Panc1 (cell line): ENCODE measurements around the gene IRGQ. TPM values are rescaled to one million over a fixed set of nuclear protein-coding genes. Genes with fewer than 3 reads are reported as not detected.

Experiments
- ATAC-seq: fragments of 200-7000 bp; cut with Tn5 transposase; 2 replicates; pipeline ENCODE4 v1.9.1; 2020; ENCODE audit warnings: mild to moderate bottlenecking, moderate library complexity
- BruUV-seq: library from RNA; stranded (reverse); fragments of 400-500 nt; replicated peaks from 2 replicates; lab custom pipeline; 2021; lab: Mats Ljungman, UMichigan
- CTCF ChIA-PET: fragments of 300-600 bp; sonication (Branson Sonifier 250); formaldehyde crosslinking; loops from one replicate; lab custom pipeline; 2022; ENCODE audit warnings: antibody characterized with exemption; lab: Charles Lee
- POLR2A ChIA-PET: fragments of 300-600 bp; sonication (Branson Sonifier 250); formaldehyde crosslinking; loops from one replicate; lab custom pipeline; 2022; ENCODE audit warnings: antibody characterized with exemption; lab: Charles Lee
- DNase-seq: peaks from one replicate; pipeline ENCODE4 v3.0.0-alpha.2; 2010; ENCODE audit warnings: low read depth, low spot score
- H3K27ac ChIP-seq: 2 replicates; pipeline ENCODE4 v1.5.1; 2011; ENCODE audit warnings: mild to moderate bottlenecking, low read length, inconsistent platforms
- H3K27me3 ChIP-seq: fragments of 200-500 bp; sonication (Bioruptor generic); 2 replicates; pipeline ENCODE4 v1.6.0; 2014; ENCODE audit warnings: low read length, inconsistent platforms; ENCODE audit not compliant: control insufficient read depth, insufficient read depth
- H3K36me3 ChIP-seq: fragments of 200-500 bp; sonication (Bioruptor generic); 2 replicates; pipeline ENCODE4 v1.5.1; 2014; ENCODE audit warnings: inconsistent platforms, mild to moderate bottlenecking, low read length, moderate library complexity; ENCODE audit not compliant: control insufficient read depth, insufficient read depth
- H3K4me1 ChIP-seq: 2 replicates; pipeline ENCODE4 v1.5.1; 2011; ENCODE audit warnings: inconsistent platforms, mild to moderate bottlenecking, low read length, moderate library complexity; ENCODE audit not compliant: control insufficient read depth, insufficient read depth
- H3K4me3 ChIP-seq, 2 experiments: 2 replicates each; pipeline ENCODE4 v1.5.1; 2011 to 2012; ENCODE audit warnings: low read depth in 2 of 2, low read length in 2 of 2, mild to moderate bottlenecking in 2 of 2, inconsistent platforms in 1 of 2, moderate library complexity in 1 of 2
- H3K9me3 ChIP-seq: fragments of 200-500 bp; sonication (Bioruptor generic); 2 replicates; pipeline ENCODE4 v1.5.1; 2014; ENCODE audit warnings: low read depth, mild to moderate bottlenecking, inconsistent platforms, low read length, moderate library complexity; ENCODE audit not compliant: control insufficient read depth, insufficient read depth
- POLR2AphosphoS5 ChIP-seq: IDR thresholded peaks from 2 replicates; pipeline ENCODE4 v1.6.1; 2012; ENCODE audit warnings: mild to moderate bottlenecking, low read depth, low read length, moderate library complexity
- SIN3A ChIP-seq: IDR thresholded peaks from 2 replicates; pipeline ENCODE4 v1.6.1; 2012; ENCODE audit warnings: low read depth, mild to moderate bottlenecking, low read length, moderate library complexity, borderline replicate concordance; ENCODE audit not compliant: insufficient read depth
- TCF7L2 ChIP-seq: IDR thresholded peaks from 2 replicates; pipeline ENCODE4 v1.6.1; 2011; ENCODE audit warnings: mild to moderate bottlenecking, low read depth, low read length, inconsistent platforms
- in situ Hi-C: cut with HindIII; loops from 2 replicates; pipeline ENCODE4 v1.10.0; 2016; ENCODE audit warnings: low sequenced_read_pairs, low pct_unique_long_range_greater_than_20kb
- intact Hi-C: fragments of 100-400 bp; cut with micrococcal nuclease; formaldehyde crosslinking; loops from one replicate; pipeline ENCODE4 v1.10.0; 2022; ENCODE audit not compliant: unreplicated experiment
- total RNA-seq: library from RNA; stranded (reverse); gene quantifications from one replicate; pipeline ENCODE4 v1.2.1, GENCODE V29; 2021; ENCODE audit not compliant: unreplicated experiment
- TF ChIP-seq, protein P1 (sequence below): fragments of 450-650 bp; IDR thresholded peaks from 2 replicates; pipeline ENCODE4 v1.5.1; 2017; ENCODE audit warnings: mild to moderate bottlenecking
- TF ChIP-seq, protein P2 (sequence below), 2 experiments: IDR thresholded peaks; 2 replicates each; pipeline ENCODE4 v1.6.1; 2011 to 2012; ENCODE audit warnings: low read depth in 2 of 2, control low read depth in 1 of 2, low read length in 1 of 2, mild to moderate bottlenecking in 1 of 2, moderate library complexity in 1 of 2; ENCODE audit not compliant: insufficient read depth in 1 of 2

Gene IRGQ
- total RNA-seq, 1 experiment from 2014 or later: 20.4 TPM

DNA sequence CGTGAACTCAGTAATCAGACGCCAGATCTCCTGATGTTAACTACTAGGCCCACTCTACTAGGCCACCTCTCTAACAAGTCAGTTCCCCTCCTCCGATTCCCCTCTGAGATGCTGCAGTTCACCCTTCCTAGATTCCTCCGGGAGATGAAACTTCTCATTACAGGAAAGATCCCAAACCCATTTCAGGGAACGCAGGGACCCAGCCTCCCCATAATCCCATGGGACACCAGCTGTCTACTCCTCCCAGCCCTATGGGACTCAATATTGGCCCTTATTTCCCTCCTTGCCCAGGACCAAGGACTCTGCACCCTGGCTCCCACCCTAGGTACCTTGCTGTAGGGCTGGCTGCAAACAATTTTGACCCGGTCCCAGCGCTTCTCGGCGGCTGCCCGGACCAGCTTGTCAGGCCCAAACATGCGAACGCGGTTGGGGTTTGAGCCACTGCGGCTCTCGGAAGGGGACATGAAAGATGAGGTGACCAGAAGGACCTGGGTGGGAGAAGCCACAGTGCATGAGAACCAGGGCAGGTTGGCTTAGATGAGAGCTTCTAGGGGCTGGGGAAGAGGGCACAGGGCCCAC is 41.5 kb downstream of the IRGQ start:
- ATAC-seq (no peak), DNase-seq (no peak)
- TF ChIP-seq SIN3A: no peak
- TF ChIP-seq, protein P1, sequence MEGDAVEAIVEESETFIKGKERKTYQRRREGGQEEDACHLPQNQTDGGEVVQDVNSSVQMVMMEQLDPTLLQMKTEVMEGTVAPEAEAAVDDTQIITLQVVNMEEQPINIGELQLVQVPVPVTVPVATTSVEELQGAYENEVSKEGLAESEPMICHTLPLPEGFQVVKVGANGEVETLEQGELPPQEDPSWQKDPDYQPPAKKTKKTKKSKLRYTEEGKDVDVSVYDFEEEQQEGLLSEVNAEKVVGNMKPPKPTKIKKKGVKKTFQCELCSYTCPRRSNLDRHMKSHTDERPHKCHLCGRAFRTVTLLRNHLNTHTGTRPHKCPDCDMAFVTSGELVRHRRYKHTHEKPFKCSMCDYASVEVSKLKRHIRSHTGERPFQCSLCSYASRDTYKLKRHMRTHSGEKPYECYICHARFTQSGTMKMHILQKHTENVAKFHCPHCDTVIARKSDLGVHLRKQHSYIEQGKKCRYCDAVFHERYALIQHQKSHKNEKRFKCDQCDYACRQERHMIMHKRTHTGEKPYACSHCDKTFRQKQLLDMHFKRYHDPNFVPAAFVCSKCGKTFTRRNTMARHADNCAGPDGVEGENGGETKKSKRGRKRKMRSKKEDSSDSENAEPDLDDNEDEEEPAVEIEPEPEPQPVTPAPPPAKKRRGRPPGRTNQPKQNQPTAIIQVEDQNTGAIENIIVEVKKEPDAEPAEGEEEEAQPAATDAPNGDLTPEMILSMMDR: no peak
- no peak for TF ChIP-seq POLR2AphosphoS5
- TF ChIP-seq TCF7L2: no peak
- TF ChIP-seq, protein P2, sequence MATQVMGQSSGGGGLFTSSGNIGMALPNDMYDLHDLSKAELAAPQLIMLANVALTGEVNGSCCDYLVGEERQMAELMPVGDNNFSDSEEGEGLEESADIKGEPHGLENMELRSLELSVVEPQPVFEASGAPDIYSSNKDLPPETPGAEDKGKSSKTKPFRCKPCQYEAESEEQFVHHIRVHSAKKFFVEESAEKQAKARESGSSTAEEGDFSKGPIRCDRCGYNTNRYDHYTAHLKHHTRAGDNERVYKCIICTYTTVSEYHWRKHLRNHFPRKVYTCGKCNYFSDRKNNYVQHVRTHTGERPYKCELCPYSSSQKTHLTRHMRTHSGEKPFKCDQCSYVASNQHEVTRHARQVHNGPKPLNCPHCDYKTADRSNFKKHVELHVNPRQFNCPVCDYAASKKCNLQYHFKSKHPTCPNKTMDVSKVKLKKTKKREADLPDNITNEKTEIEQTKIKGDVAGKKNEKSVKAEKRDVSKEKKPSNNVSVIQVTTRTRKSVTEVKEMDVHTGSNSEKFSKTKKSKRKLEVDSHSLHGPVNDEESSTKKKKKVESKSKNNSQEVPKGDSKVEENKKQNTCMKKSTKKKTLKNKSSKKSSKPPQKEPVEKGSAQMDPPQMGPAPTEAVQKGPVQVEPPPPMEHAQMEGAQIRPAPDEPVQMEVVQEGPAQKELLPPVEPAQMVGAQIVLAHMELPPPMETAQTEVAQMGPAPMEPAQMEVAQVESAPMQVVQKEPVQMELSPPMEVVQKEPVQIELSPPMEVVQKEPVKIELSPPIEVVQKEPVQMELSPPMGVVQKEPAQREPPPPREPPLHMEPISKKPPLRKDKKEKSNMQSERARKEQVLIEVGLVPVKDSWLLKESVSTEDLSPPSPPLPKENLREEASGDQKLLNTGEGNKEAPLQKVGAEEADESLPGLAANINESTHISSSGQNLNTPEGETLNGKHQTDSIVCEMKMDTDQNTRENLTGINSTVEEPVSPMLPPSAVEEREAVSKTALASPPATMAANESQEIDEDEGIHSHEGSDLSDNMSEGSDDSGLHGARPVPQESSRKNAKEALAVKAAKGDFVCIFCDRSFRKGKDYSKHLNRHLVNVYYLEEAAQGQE (IDR thresholded peaks at IDR 0.05; ENCODE audit: insufficient read depth in 1 of 2, low read depth in 2 of 2, low read length in 1 of 2): no peak
- ChIA-PET CTCF (interaction anchor here (0.6 to 1.2 kb wide), 5 partner anchors 10 to 114 kb away, joined by 3 to 5 read pairs (median 3); partner anchors contain the start of genes IRGQ and ZNF576), POLR2A (no interaction called here)
- Histone ChIP-seq H3K9me3 (no peaks in the 10 kb centered on the region), H3K36me3 (no peaks in the 10 kb centered on the region), H3K4me3 (no peak overlapping the region), H3K27ac (no peak overlapping the region), H3K4me1 (no peaks in the 10 kb centered on the region), H3K27me3 (no peaks in the 10 kb centered on the region)
- intact Hi-C loops (no loop called here), in situ Hi-C loops (no loop called here)
- no TSS peak for BruUV-seq

DNA sequence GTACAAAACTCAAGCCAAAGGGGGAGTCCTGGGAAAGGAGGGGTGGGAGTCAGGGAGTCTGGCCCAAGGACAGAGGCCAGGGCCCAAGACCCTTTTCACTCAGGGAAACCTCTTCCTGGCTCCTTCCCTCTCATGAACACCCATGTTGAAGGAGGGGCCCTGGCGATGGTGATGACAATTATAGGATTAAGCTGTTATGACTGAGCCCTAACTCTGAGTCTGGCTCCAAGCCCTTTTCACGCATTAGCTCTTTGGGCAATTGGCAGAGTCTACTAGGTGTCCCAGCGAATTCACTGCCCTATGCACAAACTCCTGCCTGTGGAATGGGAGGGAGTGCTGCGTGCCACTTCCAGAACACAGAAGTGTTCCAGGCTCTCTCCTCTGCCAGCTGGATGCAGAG is 42.3 kb downstream of the IRGQ start:
- ATAC-seq: no peak
- no peaks in the 10 kb centered on the region for H3K27me3 ChIP-seq
- in situ Hi-C loops: no loop called here
- ChIA-PET CTCF (interaction anchor here (0.6 kb wide), 1 partner anchor 87 kb away, joined by 5 read pairs; no protein-coding TSS in a partner anchor), POLR2A (no interaction called here)
- intact Hi-C loops: no loop called here
- no peaks in the 10 kb centered on the region for H3K36me3 ChIP-seq
- no TSS peak for BruUV-seq
- TF ChIP-seq, protein P2 (IDR thresholded peaks at IDR 0.05; ENCODE audit: insufficient read depth in 1 of 2, low read depth in 2 of 2, low read length in 1 of 2): no peak
- H3K4me3 ChIP-seq: no peak overlapping the region
- H3K4me1 ChIP-seq: no peaks in the 10 kb centered on the region
- DNase-seq: no peak
- no peak overlapping the region for H3K27ac ChIP-seq
- H3K9me3 ChIP-seq: no peaks in the 10 kb centered on the region
